ENCODE measurements around the gene RAI1.

Gene RAI1

DNA sequence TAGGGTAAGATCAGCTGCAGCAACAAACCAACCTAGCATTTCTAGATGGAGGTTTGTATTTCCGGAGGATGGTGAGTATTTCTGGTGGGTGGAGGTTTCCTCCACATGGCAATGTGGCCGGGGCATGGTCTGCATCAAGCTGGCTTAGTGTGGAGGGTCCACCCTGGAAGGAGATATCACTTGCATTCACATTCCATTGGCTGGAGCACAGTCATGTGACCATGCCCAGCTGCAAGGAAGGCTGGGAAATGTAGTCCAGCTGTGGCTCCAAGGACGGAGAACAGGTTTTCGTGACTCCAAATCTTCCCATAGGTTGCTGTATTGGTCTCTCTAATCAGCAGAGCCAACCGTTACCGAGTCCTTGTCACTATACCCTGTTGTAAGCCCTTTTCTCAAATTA, 68.7 kb downstream of the RAI1 start:
- peak overlapping the region in 9 of 11 experiments; percentile 40 to 82 (median 74); a peak in 17 of 22 replicates for H3K9ac ChIP-seq
- H3K4me2 ChIP-seq: peak overlapping the region; percentile 81 to 100 (median 97)
- H4K20me1 ChIP-seq: peaks cover 0 to 38% (median 17%) of the 10 kb centered on the region in 11 experiments; a peak in 14 of 22 replicates
- peaks cover 93 to 98% (median 97%) of the 10 kb centered on the region in 10 experiments for H3K4me1 ChIP-seq
- peak overlapping the region in 10 of 11 experiments; percentile 70 to 91 (median 85); a peak in 21 of 22 replicates for H3K27ac ChIP-seq
- H3K36me3 ChIP-seq: peaks cover 0 to 7% (median 0%) of the 10 kb centered on the region in 11 experiments; a peak in 2 of 22 replicates
- no peaks in the 10 kb centered on the region for H3K27me3 ChIP-seq
- peak overlapping the region in 9 of 10 experiments; percentile 32 to 67 (median 56); a peak in 17 of 20 replicates for H3K4me3 ChIP-seq
- no peak for TF ChIP-seq Cebpa-rat (IDR thresholded peaks at IDR 0.05)
- no peaks in the 10 kb centered on the region for H3K9me3 ChIP-seq (replicated peaks in 1 of 11)

DNA sequence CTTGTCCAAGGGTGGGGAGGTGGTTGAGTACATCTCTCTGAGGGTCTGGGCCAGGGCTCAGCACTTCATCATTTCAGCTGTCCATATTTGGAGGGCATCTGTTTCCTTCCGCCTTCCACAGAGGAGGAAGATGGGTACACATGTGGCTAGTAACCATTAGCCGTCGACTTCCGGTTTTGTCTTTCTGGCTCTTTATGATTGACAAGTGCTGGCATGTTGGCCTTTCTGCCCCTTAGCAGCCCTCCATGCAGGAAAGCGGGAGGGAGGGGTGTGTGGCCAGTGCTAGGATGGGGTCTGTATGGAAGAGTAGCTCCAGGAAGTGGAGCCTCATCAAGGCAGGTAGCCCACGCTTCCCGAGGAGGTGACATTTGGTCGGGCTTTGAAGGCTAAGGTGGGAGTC, 69.6 kb downstream of the RAI1 start:
- Histone ChIP-seq H4K20me1 (peaks cover 0 to 42% (median 19%) of the 10 kb centered on the region in 11 experiments; a peak in 16 of 22 replicates), H3K9ac (peak overlapping the region; percentile 67 to 82 (median 73); a peak in 20 of 22 replicates), H3K4me1 (peaks cover 93 to 98% (median 97%) of the 10 kb centered on the region in 10 experiments), H3K36me3 (peaks cover 0 to 12% (median 0%) of the 10 kb centered on the region in 11 experiments; a peak in 2 of 22 replicates), H3K27me3 (no peaks in the 10 kb centered on the region), H3K4me2 (peak overlapping the region; percentile 81 to 100 (median 97)), H3K27ac (peak overlapping the region; percentile 64 to 91 (median 85)), H3K9me3 (replicated peaks in 1 of 11) (no peaks in the 10 kb centered on the region), H3K4me3 (peak overlapping the region; percentile 13 to 63 (median 41); a peak in 15 of 20 replicates)
- TF ChIP-seq Cebpa-rat (IDR thresholded peaks at IDR 0.05): no peak

DNA sequence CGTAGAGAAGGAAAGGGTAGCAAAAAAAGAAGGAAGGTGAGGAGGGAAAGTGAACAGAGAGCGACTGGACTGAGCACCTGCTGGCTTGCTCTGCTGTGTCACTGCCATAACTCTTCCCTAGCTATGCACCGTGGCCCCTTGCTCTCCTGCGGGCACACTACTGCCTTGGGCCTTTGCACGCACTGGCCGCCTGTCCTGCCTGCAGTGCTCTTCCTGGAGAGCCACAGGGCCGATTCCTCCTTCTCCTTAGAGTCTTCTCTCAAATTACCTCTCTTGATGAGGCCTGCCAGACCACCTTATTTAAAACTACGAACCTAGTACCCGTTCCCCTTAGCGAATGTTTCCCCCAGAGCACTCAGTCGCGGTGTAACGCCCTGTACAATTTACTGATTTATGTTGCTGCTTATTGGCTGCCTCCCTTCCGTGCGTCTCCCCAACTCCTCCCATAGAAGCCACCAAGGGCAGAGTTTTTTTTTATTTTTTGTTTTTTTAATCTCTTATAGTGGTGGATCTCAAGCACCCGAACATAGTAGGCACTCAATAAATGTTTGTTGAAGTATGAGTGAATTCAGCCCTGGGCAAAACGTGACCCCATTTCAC, 70.3 kb downstream of the RAI1 start:
- H3K4me3 ChIP-seq: peak overlapping the region; percentile 16 to 63 (median 48); a peak in 19 of 20 replicates
- H3K27me3 ChIP-seq: no peaks in the 10 kb centered on the region
- peak overlapping the region; percentile 67 to 82 (median 73) for H3K9ac ChIP-seq
- no peaks in the 10 kb centered on the region for H3K9me3 ChIP-seq (replicated peaks in 1 of 11)
- peak overlapping the region; percentile 64 to 91 (median 85) for H3K27ac ChIP-seq
- H3K4me2 ChIP-seq: peak overlapping the region; percentile 81 to 100 (median 97)
- H3K36me3 ChIP-seq: peaks cover 0 to 12% (median 0%) of the 10 kb centered on the region in 11 experiments; a peak in 2 of 22 replicates
- H4K20me1 ChIP-seq: peaks cover 1 to 44% (median 22%) of the 10 kb centered on the region in 11 experiments; a peak in 20 of 22 replicates
- no peak for TF ChIP-seq Cebpa-rat (IDR thresholded peaks at IDR 0.05)
- peaks cover 92 to 98% (median 97%) of the 10 kb centered on the region in 10 experiments for H3K4me1 ChIP-seq

DNA sequence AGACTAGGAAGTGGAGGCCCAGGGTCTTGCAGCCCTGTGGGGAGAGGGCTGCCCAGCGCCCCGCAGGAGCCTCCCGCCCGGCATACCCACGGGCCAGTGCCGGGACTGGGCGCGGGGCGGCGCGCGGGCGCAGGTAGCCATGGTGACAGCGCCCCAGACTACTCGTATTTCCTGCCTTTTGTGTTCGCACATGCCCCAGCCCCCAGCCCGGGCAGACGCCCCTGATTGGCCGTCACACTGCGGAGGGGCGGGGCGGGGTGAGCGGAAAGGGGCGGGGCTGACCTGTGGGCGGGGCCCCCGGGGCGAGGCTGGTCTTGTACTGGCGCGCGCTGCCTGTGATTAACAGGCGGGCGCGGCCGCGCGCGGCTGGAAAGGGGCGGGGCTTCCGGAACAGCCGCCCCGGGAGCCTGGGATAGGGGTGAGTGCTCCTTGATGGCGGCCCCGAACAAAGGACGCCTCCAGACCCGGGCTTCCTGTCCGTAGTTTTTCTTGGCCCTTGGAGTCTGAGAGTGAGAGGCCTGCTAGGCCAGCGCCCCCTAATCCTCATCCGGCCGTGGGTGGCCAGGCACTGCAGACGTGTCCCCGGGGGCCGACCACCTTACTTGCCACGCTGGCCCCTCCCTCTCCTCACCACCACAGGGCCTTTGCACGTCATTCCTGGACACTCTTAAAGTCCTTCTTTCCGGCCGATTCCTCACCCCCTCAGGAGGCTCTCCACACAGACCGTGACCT, 71.0 kb downstream of the RAI1 start:
- no peak for TF ChIP-seq Cebpa-rat (IDR thresholded peaks at IDR 0.05)
- H4K20me1 ChIP-seq: peaks cover 8 to 48% (median 29%) of the 10 kb centered on the region in 11 experiments; a peak in 20 of 22 replicates
- no peaks in the 10 kb centered on the region for H3K9me3 ChIP-seq (replicated peaks in 1 of 11)
- peak overlapping the region; percentile 44 to 70 (median 60) for H3K4me3 ChIP-seq
- no peaks in the 10 kb centered on the region for H3K27me3 ChIP-seq
- H3K27ac ChIP-seq: peak overlapping the region; percentile 68 to 92 (median 88)
- peaks cover 93 to 98% (median 97%) of the 10 kb centered on the region in 10 experiments for H3K4me1 ChIP-seq
- H3K4me2 ChIP-seq: peak overlapping the region; percentile 93 to 100 (median 97)
- H3K36me3 ChIP-seq: peaks cover 0 to 12% (median 0%) of the 10 kb centered on the region in 11 experiments; a peak in 2 of 22 replicates
- peak overlapping the region; percentile 73 to 84 (median 79) for H3K9ac ChIP-seq

DNA sequence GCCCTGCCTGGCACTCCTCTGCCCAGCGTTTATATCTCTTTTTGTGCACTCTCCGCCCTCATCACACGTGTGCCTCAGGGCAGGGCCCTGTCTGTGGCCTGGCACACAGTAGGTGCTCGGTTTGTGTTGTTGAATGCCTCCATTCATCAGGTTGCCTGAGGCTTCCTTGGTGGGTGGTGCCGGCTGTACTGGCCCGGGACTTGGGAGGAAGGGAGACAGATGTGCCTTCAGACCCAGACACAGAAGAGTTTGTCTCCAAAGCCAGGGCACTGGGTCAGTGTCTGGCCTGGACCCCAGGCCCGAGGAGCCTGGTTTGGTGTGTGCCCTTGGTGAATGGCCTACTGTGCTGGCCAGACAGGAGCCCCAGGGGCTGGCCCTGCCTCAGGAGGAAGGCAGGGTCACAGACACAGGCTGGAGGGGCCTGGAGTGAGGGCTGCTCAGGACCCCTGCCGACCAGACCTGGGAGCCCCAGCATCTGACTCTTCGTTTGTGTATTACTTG, 71.6 kb downstream of the RAI1 start:
- H3K36me3 ChIP-seq: peaks cover 0 to 12% (median 0%) of the 10 kb centered on the region in 11 experiments; a peak in 2 of 22 replicates
- H4K20me1 ChIP-seq: peaks cover 14 to 48% (median 35%) of the 10 kb centered on the region in 11 experiments; a peak in 21 of 22 replicates
- peak overlapping the region; percentile 72 to 84 (median 79) for H3K9ac ChIP-seq
- peaks cover 93 to 98% (median 97%) of the 10 kb centered on the region in 10 experiments for H3K4me1 ChIP-seq
- peak overlapping the region; percentile 87 to 96 (median 91) for H3K4me2 ChIP-seq
- no peaks in the 10 kb centered on the region for H3K9me3 ChIP-seq (replicated peaks in 1 of 11)
- H3K27me3 ChIP-seq: no peaks in the 10 kb centered on the region
- H3K4me3 ChIP-seq: peak overlapping the region; percentile 44 to 70 (median 60)
- peak overlapping the region; percentile 68 to 92 (median 88) for H3K27ac ChIP-seq
- TF ChIP-seq Cebpa-rat (IDR thresholded peaks at IDR 0.05): no peak

DNA sequence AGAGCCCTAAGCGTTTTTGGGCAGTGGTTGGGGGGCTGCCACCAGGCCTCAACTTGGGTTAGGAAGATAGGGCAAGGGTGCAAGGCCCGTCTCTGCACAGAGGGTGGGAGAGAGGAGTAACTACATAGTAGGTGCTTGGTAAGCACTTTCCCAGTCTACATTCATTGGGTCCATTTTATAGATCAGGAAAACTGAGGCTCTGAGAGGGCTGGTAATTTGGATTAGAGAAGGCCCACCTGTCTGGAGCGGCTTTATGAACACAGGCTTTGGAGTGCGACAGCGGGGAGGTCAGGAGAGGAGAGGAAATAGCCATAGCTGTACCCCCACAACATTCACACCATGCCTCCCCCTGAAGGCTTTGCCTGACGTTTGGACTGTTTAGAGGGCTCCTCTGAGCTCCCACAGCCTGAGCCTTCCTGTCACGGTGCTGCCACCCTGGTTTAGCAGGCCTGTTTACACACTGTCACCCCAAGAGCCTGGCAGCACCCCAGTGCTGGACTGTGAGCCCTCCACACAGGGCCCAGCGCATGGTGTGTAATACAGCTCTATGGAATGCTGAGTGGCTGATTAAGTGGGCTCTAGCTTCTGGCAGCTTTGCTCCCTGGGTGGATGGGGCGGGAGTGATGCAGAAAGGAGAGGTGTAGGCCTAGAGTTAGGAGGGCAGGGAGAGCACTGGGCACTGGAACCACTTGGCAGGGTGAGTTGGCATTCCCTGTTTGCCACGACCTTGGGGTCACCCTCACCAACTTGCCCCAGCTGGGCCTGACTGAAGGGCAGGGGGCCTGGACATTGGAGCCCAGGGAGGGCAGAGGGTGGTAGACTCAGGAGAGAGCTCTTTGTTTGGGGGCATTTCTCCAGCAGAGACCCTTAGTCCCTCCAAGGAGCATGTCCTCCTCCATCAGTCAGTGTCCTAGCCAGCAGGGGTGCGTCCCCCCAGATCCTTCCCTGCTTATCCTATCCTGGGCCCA, 73.7 kb downstream of the RAI1 start:
- Histone ChIP-seq H3K9ac (peak overlapping the region; percentile 7 to 80 (median 40); a peak in 17 of 22 replicates), H3K4me2 (peak overlapping the region; percentile 87 to 96 (median 91))

DNA sequence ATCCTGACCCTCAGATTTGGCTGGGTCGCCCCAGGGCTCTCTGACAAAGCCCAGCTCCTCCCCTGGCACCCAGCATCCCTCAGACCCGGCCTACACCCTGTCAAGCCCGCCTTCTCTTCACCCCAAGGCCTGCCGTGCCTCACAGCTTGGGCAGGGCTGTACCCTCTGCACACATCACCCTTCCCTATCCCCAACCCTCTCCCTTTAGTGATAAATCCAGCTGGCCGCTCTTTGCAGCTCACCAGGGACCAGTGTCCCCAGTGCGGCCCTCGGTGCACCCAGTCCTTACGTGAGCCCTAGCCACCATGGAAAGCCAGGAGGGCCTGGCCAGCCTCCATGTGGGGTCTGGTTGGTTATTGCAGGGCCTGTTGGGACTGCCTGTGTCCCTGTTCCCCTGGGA, 74.5 kb downstream of the RAI1 start:
- H3K4me2 ChIP-seq: peak overlapping the region; percentile 20 to 96 (median 90); a peak in 20 of 22 replicates
- H3K27me3 ChIP-seq: no peaks in the 10 kb centered on the region
- peaks cover 72 to 98% (median 92%) of the 10 kb centered on the region in 10 experiments for H3K4me1 ChIP-seq
- peak overlapping the region in 9 of 11 experiments; percentile 7 to 80 (median 40); a peak in 15 of 22 replicates for H3K9ac ChIP-seq
- H4K20me1 ChIP-seq: peaks cover 41 to 64% (median 58%) of the 10 kb centered on the region in 11 experiments; a peak in 21 of 22 replicates
- H3K36me3 ChIP-seq: peaks cover 0 to 28% (median 8%) of the 10 kb centered on the region in 11 experiments; a peak in 10 of 22 replicates
- H3K4me3 ChIP-seq: no peak overlapping the region
- H3K27ac ChIP-seq: peak overlapping the region in 8 of 11 experiments; percentile 38 to 92 (median 88); a peak in 12 of 22 replicates
- H3K9me3 ChIP-seq (replicated peaks in 1 of 11): no peaks in the 10 kb centered on the region
- TF ChIP-seq Cebpa-rat (IDR thresholded peaks at IDR 0.05): no peak

More for the DNA sequence above, 73.7 kb downstream of the RAI1 start:
- Histone ChIP-seq H3K27ac (peak overlapping the region in 9 of 11 experiments; percentile 38 to 92 (median 88); a peak in 19 of 22 replicates), H3K4me1 (peaks cover 79 to 98% (median 93%) of the 10 kb centered on the region in 10 experiments), H3K4me3 (no peak overlapping the region), H4K20me1 (peaks cover 34 to 57% (median 51%) of the 10 kb centered on the region in 11 experiments; a peak in 21 of 22 replicates), H3K36me3 (peaks cover 0 to 24% (median 6%) of the 10 kb centered on the region in 11 experiments; a peak in 9 of 22 replicates), H3K9me3 (replicated peaks in 1 of 11) (no peaks in the 10 kb centered on the region), H3K27me3 (no peaks in the 10 kb centered on the region)
- TF ChIP-seq Cebpa-rat (IDR thresholded peaks at IDR 0.05): no peak
